Right atrium auricular region (tissue), 2 donors: Measurements from ENCODE around the gene TMPRSS12. TPM values are rescaled to one million over a fixed set of nuclear protein-coding genes. Genes with fewer than 3 reads are reported as not detected.
"Not testable (repeated sequence)": the region's sequence is repeated elsewhere in the genome, so short reads cannot be mapped to it uniquely, and the experiment has no call there.

ENCODE experiments used
- DNase-seq: peaks from one replicate; pipeline ENCODE4 v3.0.0-alpha.2; 2019; ENCODE audit warnings: low spot score
- H3K27ac ChIP-seq, 2 donors: fragments of 200-600 bp; sonication (generic); 1 replicate in 1 of 2; 2 replicates in 1 of 2; pipeline ENCODE4 v1.5.1; 2016 to 2019
- H3K27me3 ChIP-seq, 2 donors: fragments of 200-600 bp; sonication (generic); one replicate each; pipeline versions ENCODE4 v1.5.1 to v1.6.0; 2017 to 2019
- H3K36me3 ChIP-seq: fragments of 200-600 bp; sonication (generic); one replicate; pipeline ENCODE4 v1.5.1; 2016
- H3K4me1 ChIP-seq, 2 donors: fragments of 200-600 bp; sonication (generic); one replicate each; pipeline versions ENCODE4 v1.5.1 to v1.6.0; 2017 to 2019
- H3K4me3 ChIP-seq, 2 donors: fragments of 200-600 bp; sonication (generic); 1 replicate in 1 of 2; 2 replicates in 1 of 2; pipeline ENCODE4 v1.5.1; 2017 to 2019; ENCODE audit warnings: mild to moderate bottlenecking in 1 of 2, moderate library complexity in 1 of 2
- H3K9me3 ChIP-seq, 2 donors: fragments of 200-600 bp; sonication (generic); one replicate each; pipeline ENCODE4 v1.5.1; 2019
- total RNA-seq, 2 donors: library from RNA; depleted of rRNA; stranded (reverse); fragments of >200 nt; gene quantifications; one replicate each; pipeline ENCODE4 v1.1.0, GENCODE V29; 2016
- TF ChIP-seq, protein P1 (sequence below), 2 donors: fragments of 200-600 bp; sonication (generic); IDR thresholded peaks; one replicate each; pipeline ENCODE4 v1.5.1; 2019; ENCODE audit warnings: antibody characterized with exemption in 2 of 2

TMPRSS12 gene
- total RNA-seq, 2 donors from 2014 or later, result not detected

DNA sequence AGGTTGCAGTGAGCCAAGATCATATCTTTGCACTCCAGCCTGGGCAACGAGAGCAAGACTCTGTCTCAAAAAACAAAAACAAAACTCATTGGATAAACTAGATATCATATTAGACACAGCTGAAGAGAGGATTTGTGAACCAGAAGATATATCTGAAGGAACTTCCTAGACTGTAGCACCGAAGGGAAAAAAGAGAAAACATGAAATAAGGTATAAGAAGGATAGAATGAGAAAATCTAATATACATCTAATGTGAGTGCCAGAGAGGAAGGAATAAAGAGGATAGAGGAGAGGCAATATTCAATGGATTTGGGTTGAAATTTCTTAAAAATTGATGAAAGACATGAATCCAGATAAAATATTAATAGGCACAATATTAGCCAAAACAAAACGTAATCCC lies 22.5 kb downstream of the TMPRSS12 start:
- Histone ChIP-seq H3K4me3 (no peak overlapping the region), H3K27ac (no peak overlapping the region), H3K4me1 (no peaks in the 10 kb centered on the region), H3K36me3 (no peaks in the 10 kb centered on the region), H3K27me3 (no peaks in the 10 kb centered on the region), H3K9me3 (peaks cover 0 to 7% of the 10 kb centered on the region in 2 donors)
- TF ChIP-seq, protein P1, sequence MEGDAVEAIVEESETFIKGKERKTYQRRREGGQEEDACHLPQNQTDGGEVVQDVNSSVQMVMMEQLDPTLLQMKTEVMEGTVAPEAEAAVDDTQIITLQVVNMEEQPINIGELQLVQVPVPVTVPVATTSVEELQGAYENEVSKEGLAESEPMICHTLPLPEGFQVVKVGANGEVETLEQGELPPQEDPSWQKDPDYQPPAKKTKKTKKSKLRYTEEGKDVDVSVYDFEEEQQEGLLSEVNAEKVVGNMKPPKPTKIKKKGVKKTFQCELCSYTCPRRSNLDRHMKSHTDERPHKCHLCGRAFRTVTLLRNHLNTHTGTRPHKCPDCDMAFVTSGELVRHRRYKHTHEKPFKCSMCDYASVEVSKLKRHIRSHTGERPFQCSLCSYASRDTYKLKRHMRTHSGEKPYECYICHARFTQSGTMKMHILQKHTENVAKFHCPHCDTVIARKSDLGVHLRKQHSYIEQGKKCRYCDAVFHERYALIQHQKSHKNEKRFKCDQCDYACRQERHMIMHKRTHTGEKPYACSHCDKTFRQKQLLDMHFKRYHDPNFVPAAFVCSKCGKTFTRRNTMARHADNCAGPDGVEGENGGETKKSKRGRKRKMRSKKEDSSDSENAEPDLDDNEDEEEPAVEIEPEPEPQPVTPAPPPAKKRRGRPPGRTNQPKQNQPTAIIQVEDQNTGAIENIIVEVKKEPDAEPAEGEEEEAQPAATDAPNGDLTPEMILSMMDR (IDR thresholded peaks at IDR 0.05), result no peak
- no peak for DNase-seq

DNA sequence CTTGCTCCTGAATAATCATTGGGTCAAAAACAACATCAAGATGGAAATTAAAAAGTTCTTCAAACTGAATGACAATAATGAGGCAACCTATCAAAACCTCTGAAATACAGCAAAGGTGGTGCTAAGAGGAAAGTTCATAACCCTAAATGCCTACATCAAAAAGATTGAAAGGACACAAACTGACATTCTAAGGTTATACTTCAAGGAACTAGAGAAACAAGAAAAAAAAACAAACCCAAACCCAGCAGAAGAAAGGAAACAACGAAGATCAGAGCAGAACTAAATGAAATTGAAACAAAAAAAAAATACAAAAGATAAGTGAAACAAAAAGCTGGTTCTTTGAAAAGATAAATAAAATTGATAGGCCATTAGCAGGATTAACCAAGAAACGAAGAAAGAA lies 26.2 kb downstream of the TMPRSS12 start:
- H3K27ac ChIP-seq, H3K36me3 ChIP-seq, H3K4me3 ChIP-seq, DNase-seq, H3K27me3 ChIP-seq, H3K9me3 ChIP-seq, H3K4me1 ChIP-seq: not testable (repeated sequence)

DNA sequence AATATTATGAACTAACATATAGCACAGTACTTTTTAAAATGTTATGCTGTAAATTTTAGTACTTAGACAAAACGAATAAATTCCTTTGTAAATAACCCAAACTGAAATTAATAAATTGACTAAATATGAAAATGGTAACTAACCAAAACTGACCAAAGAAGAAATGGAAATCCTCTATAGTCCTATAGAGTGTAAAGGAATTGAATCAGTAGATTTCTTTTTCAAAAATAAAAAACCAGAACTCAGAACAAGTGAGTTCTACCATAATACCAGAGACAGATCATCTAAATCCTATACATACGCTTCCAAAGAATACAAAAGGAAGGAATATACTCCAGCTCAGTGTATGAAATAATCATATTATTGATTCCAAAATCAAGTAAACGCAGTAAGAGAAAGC lies 39.8 kb downstream of the TMPRSS12 start:
- no peak for DNase-seq
- peaks cover 0 to 18% of the 10 kb centered on the region in 2 donors for H3K9me3 ChIP-seq
- no peaks in the 10 kb centered on the region for H3K36me3 ChIP-seq
- H3K4me3 ChIP-seq, result no peak overlapping the region
- H3K27ac ChIP-seq, result no peak overlapping the region
- no peaks in the 10 kb centered on the region for H3K27me3 ChIP-seq
- H3K4me1 ChIP-seq, result no peaks in the 10 kb centered on the region
- TF ChIP-seq, protein P1 (IDR thresholded peaks at IDR 0.05), result no peak

DNA sequence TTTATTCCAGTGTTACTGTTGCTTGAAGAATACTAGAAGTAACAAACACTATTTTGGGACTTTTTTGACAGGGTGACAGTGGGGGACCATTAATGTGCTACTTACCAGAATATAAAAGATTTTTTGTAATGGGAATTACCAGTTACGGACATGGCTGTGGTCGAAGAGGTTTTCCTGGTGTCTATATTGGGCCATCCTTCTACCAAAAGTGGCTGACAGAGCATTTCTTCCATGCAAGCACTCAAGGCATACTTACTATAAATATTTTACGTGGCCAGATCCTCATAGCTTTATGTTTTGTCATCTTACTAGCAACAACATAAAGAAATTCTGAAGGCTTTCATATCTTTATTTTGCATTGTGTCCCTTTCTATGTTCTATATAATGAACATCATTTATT lies 44.5 kb downstream of the TMPRSS12 start:
- Histone ChIP-seq H3K4me1 (no peaks in the 10 kb centered on the region), H3K27me3 (no peaks in the 10 kb centered on the region), H3K9me3 (peaks cover 0 to 16% of the 10 kb centered on the region in 2 donors), H3K27ac (no peak overlapping the region), H3K4me3 (no peak overlapping the region), H3K36me3 (no peaks in the 10 kb centered on the region)
- TF ChIP-seq, protein P1 (IDR thresholded peaks at IDR 0.05), result no peak
- no peak for DNase-seq

DNA sequence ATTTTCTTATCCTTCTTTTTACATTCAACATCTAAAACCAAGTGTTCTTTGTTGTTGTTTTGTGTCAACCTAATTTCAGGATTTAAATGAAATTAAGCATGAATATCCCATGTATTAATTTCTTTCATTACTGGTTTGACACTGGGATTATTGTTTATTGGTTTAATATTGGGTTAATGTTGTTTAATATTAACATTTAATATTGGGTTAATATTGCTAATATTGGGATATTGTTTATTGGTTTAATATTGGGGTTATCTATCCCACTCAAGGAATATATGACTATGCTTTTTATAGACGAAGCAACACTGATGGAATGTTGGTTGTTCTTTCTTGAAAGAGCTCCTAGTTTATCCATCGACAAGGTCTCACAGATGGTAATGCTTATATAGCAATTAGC lies 45.9 kb downstream of the TMPRSS12 start:
- no peak for DNase-seq
- Histone ChIP-seq H3K9me3 (peaks cover 0 to 1% of the 10 kb centered on the region in 2 donors), H3K4me1 (no peaks in the 10 kb centered on the region), H3K27ac (no peak overlapping the region), H3K4me3 (no peak overlapping the region), H3K27me3 (no peaks in the 10 kb centered on the region), H3K36me3 (no peaks in the 10 kb centered on the region)
- TF ChIP-seq, protein P1 (IDR thresholded peaks at IDR 0.05), result no peak

DNA sequence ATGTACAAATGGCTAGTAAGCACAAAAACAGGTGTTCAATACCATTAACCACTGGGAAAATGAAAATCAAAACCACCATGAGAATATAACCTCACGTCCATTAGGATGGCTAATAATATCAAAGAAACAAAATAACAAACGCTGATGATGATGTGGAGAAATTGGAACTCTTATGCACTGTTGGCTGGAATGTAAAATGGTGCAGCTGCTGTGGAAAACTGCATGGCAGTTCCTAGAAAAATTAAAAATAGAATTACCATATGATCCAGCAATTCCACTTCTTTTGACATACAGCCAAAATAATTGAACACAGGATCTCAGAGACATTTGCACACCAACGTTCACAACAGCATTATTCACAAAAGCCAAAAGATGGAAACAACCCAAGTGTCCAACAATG lies 51.5 kb downstream of the TMPRSS12 start:
- H3K27me3 ChIP-seq, result no peaks in the 10 kb centered on the region
- TF ChIP-seq, protein P1 (IDR thresholded peaks at IDR 0.05), result no peak
- H3K36me3 ChIP-seq, result no peaks in the 10 kb centered on the region
- no peak overlapping the region for H3K4me3 ChIP-seq
- H3K27ac ChIP-seq, result no peak overlapping the region
- H3K9me3 ChIP-seq, result no peaks in the 10 kb centered on the region
- no peaks in the 10 kb centered on the region for H3K4me1 ChIP-seq
- no peak for DNase-seq
